Measurements from ENCODE around the gene CCP110.

The CCP110 gene

GRCh38 chr16:19497176-19497575 is 26.6 kb upstream of the CCP110 start:
- no peak overlapping the region for H3K4me3 ChIP-seq (ENCODE audit: low read depth, low read length)
- no peak for TF ChIP-seq CTCF (IDR thresholded peaks at IDR 0.05; ENCODE audit: low read depth, low read length)

- no peak overlapping the region for H3K4me3 ChIP-seq (ENCODE audit: low read depth, low read length)
- no peak for TF ChIP-seq CTCF (IDR thresholded peaks at IDR 0.05; ENCODE audit: low read depth, low read length)
Measured at GRCh38 chr16:19499006-19499405, 24.7 kb upstream of the CCP110 start.

- no peak for TF ChIP-seq CTCF (IDR thresholded peaks at IDR 0.05; ENCODE audit: low read depth, low read length)
- H3K4me3 ChIP-seq (ENCODE audit: low read depth, low read length): no peak overlapping the region
Measured at GRCh38 chr16:19499481-19499880, 24.3 kb upstream of the CCP110 start.

DNA sequence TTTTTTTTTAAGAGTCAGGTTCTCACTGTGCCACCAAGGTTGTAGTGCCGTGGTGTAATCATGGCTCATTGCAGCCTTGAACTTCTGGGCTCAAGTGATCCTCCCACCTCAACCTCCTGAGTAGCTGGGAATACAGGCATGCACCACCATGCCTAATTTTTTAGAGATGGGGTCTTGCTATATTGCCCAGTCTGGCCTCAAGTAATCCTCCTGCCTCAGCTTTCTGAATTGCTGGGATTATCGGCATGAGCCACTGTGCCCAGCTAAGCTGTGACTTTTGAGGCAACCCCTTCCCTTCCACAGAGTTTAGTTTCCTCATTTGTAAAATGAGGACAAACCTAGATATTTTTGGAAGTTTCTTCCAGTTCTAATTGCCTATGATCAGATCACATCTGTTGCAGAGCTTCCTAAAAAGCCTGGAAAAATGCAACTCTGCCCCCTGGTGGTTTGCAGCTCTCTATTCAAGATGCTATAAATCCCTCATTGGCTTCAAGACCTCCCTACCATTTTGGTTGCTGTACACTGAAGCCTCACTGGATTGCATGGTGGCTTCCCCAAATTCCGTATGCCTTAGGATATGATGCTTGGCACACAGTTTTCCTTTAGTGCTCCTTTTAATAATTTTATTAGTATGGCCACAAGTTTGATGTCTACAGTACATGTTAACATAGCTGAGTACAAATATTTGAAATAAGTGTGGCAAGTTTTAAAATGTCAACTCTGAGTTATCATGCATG is 21.2 kb upstream of the CCP110 start:
- TF ChIP-seq CTCF (IDR thresholded peaks at IDR 0.05; ENCODE audit: low read depth, low read length): peak; percentile 72

DNA sequence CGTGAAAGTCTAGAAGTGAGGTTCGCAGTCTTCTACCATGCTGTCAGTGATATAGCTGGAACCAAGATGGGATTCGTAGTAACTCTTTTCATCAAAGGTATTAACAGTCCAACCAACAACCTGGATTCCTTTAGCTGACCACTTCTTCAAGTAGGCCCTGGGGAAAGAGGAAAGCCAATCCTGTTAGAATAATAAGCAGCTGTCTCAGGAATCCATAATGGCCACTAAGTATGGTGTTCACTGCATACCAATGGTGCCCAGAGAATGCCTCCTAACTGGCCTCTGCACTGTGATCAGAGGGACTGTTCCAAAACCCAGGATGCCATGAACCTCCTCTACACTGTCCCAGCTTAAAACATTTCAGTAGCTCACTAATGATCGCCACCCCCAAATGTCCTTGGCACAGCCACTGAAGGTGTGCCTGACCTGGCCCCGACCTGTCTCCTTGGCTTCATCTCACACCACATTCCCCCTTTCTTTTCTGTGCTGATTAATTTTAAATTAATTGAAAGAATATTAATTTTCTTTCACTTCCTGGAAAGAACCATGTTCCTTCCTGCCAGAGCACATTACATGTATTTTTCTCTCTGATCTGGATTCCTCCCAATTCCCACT is 20.2 kb upstream of the CCP110 start:
- no peak overlapping the region for H3K4me3 ChIP-seq (ENCODE audit: low read depth, low read length)
- TF ChIP-seq CTCF (IDR thresholded peaks at IDR 0.05; ENCODE audit: low read depth, low read length): no peak

More for the DNA sequence above, 21.2 kb upstream of the CCP110 start:
- H3K4me3 ChIP-seq (ENCODE audit: low read depth, low read length): no peak overlapping the region

DNA sequence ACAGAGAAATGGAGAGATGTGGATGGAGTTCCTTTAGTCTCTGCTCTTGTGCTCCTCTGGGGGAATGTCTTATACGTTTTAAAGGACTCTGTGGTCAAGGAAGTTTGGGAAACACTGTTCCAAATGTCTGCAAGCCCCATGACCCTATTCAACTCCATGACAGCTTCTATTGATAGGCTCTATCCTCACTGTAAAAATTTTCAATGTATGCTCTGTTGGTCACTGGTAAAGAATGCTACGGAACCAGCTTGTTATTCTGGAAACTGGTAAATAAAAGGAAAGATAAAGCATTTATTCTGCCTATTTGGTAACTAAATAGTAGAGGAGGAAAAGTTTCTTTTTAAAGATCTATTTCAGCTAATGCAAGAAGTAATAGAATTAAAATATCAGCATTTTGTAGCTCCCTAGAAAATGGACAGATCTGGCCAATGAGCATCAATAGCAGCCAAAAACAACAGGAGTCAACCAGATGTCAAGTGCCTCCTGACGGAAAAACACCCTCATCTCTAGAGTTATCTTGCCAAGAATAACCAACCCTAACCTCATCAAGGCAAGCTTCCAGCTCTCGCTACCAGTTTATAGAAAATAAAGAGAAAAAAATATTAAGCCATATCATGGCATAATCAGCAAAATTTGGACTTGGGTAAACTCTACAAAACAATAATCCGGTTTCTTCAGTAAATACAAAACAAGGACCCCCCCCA is 18.0 kb upstream of the CCP110 start:
- no peak for TF ChIP-seq CTCF (IDR thresholded peaks at IDR 0.05; ENCODE audit: low read depth, low read length)
- no peak overlapping the region for H3K4me3 ChIP-seq (ENCODE audit: low read depth, low read length)

GRCh38 chr16:19506965-19507364 is 16.8 kb upstream of the CCP110 start:
- H3K4me3 ChIP-seq (ENCODE audit: low read depth, low read length): no peak overlapping the region
- no peak for TF ChIP-seq CTCF (IDR thresholded peaks at IDR 0.05; ENCODE audit: low read depth, low read length)
